ENCODE results near the gene YRDC. TPM values are rescaled to one million over a fixed set of nuclear protein-coding genes. Genes with fewer than 3 reads are reported as not detected.
A peak's percentile ranks its signal among the peaks of the same experiment; 100 is the strongest.

The YRDC gene
- total RNA-seq, 4 donors from 2014 or later = 11.2 to 13.6 (median 11.7) TPM

DNA sequence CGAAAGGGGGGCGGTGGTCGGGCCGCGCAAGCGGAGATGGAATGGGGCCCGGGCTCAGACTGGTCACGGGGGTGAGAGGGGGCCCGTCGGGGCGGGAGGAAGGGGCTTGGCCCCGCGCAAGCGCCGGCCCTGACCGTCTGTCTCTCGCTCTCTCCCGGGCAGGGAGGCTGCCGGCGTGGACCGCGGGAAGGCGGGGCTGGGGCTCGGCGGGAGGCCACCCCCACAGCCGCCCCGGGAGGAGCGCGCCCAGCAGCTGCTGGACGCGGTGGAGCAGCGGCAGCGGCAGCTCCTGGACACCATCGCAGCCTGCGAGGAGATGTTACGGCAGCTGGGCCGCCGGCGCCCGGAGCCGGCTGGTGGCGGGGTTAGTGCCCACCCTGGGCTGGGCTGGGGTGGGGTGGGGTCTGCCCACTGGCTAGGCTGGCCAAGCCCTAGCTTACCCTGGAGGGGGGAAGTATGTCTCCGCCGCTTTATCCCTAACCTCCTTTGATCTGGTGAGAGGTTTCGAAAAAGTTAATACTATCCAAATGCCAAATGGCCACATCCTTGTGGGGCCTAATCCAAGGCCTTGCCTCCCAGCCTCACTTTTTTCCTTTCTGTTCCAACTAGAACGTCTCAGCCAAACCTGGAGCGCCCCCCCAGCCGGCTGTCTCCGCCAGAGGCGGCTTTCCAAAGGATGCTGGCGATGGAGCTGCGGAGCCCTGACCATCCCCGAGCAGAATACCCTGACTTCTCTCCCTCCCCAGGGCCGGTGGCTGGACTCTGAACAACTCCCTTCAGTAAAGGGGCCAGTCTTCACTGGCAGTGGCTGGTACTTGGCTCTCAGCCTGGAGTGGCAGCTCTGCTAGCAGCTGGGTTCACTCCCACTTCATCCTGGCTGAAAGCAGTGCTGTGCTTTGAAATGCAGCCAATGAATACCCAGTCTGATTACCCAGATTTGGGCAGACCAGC is 636 bp upstream of the YRDC start:
- in situ Hi-C loops (cut with MboI; ENCODE audit: low sequenced_read_pairs in 4 of 4) = loop anchor here in 2 of 4 donors (5.0 to 10.0 kb wide), 2 partner anchors 49 to 56 kb away; partner anchors contain the start of gene MTF1 (in 1 of the 2)
- H3K36me3 ChIP-seq = peaks cover 0 to 31% of the 10 kb centered on the region in 2 donors

GRCh38 chr1:37807220-37807554 is 821 bp downstream of the YRDC start:
- peaks cover 29 to 34% of the 10 kb centered on the region in 2 donors for H3K4me1 ChIP-seq
- H3K27me3 ChIP-seq = no peaks in the 10 kb centered on the region
- DNase-seq (no peak), ATAC-seq (no peak)
- in situ Hi-C loops (cut with MboI; ENCODE audit: low sequenced_read_pairs in 4 of 4) (loop anchor here in 2 of 4 donors (5.0 to 10.0 kb wide), 2 partner anchors 50 to 58 kb away; partner anchors contain the start of gene MTF1 (in 1 of the 2)), intact Hi-C loops (cut with DNase I; ENCODE audit: low total_unique reads) (no loop called here)
- H3K9me3 ChIP-seq = no peaks in the 10 kb centered on the region
- TF ChIP-seq CTCF (IDR thresholded peaks at IDR 0.05 in 4 of 5, conservative IDR thresholded peaks at IDR 0.05 in 1 of 5) (no peak), POLR2A (IDR thresholded peaks at IDR 0.05) (no peak)
- peak overlapping the region; percentile 89 to 98 (median 96) for H3K27ac ChIP-seq
- H3K36me3 ChIP-seq = peaks cover 0 to 46% of the 10 kb centered on the region in 2 donors
- peak overlapping the region; percentile 74 to 93 (median 87) for H3K4me3 ChIP-seq

More for the DNA sequence above, 636 bp upstream of the YRDC start:
- Histone ChIP-seq H3K4me1 (peaks cover 34 to 35% of the 10 kb centered on the region in 2 donors), H3K27ac (peak overlapping the region; percentile 89 to 98 (median 96)), H3K9me3 (no peaks in the 10 kb centered on the region), H3K4me3 (peak overlapping the region; percentile 74 to 93 (median 87)), H3K27me3 (no peaks in the 10 kb centered on the region)
- peak; percentile 60 to 69 for ATAC-seq
- DNase-seq = peak in 1 of 2 donors; percentile 53
- peak; percentile 17 to 33 for TF ChIP-seq POLR2A (IDR thresholded peaks at IDR 0.05)
- TF ChIP-seq CTCF (IDR thresholded peaks at IDR 0.05 in 4 of 5, conservative IDR thresholded peaks at IDR 0.05 in 1 of 5) = no peak
- intact Hi-C loops (cut with DNase I; ENCODE audit: low total_unique reads) = loop anchor here (1.0 to 2.0 kb wide), 4 partner anchors 51 to 1050 kb away; partner anchors contain the start of genes CDCA8, MTF1 and RRAGC

GRCh38 chr1:37802439-37802838 is 5.6 kb downstream of the YRDC start:
- Histone ChIP-seq H3K27me3 (no peaks in the 10 kb centered on the region), H3K4me1 (peaks cover 10% of the 10 kb centered on the region in 2 donors), H3K27ac (no peak overlapping the region), H3K9me3 (no peaks in the 10 kb centered on the region), H3K36me3 (peaks cover 0 to 68% of the 10 kb centered on the region in 2 donors), H3K4me3 (no peak overlapping the region)
- TF ChIP-seq POLR2A (IDR thresholded peaks at IDR 0.05) (no peak), CTCF (IDR thresholded peaks at IDR 0.05 in 4 of 5, conservative IDR thresholded peaks at IDR 0.05 in 1 of 5) (no peak)
- in situ Hi-C loops (cut with MboI; ENCODE audit: low sequenced_read_pairs in 4 of 4) (loop anchor here in 1 of 4 donors (10.0 kb wide), 1 partner anchor 62 kb away; no protein-coding TSS in a partner anchor), intact Hi-C loops (cut with DNase I; ENCODE audit: low total_unique reads) (no loop called here)
- no peak for ATAC-seq
- no peak for DNase-seq

GRCh38 chr1:37797750-37798345 is 10.2 kb downstream of the YRDC start:
- H3K27ac ChIP-seq = no peak overlapping the region
- intact Hi-C loops (cut with DNase I; ENCODE audit: low total_unique reads) (no loop called here), in situ Hi-C loops (cut with MboI; ENCODE audit: low sequenced_read_pairs in 4 of 4) (no loop called here)
- peaks cover 0 to 29% of the 10 kb centered on the region in 2 donors for H3K36me3 ChIP-seq
- no peak overlapping the region for H3K4me3 ChIP-seq
- ATAC-seq = no peak
- no peaks in the 10 kb centered on the region for H3K27me3 ChIP-seq
- no peak for DNase-seq
- peaks cover 9 to 13% of the 10 kb centered on the region in 2 donors for H3K4me1 ChIP-seq
- no peak for TF ChIP-seq CTCF (IDR thresholded peaks at IDR 0.05 in 4 of 5, conservative IDR thresholded peaks at IDR 0.05 in 1 of 5)
- no peak for TF ChIP-seq POLR2A (IDR thresholded peaks at IDR 0.05)
- H3K9me3 ChIP-seq = no peaks in the 10 kb centered on the region

Measured in gastrocnemius medialis (tissue), 4 donors.